Natural killer cell (primary cell): ENCODE measurements around the gene ACTR1B. TPM values are rescaled to one million over a fixed set of nuclear protein-coding genes. Genes with fewer than 3 reads are reported as not detected.

Experiments
- ATAC-seq, 3 donors: fragments of 150-1000 bp in 2 of 3; fragments of 200-7000 bp in 1 of 3; cut with Tn5 transposase; 1 replicate in 1 of 3; 2 replicates in 2 of 3; pipeline ENCODE4 v1.10.0; 2021; ENCODE audit warnings: mild to moderate bottlenecking in 2 of 3, moderate library complexity in 2 of 3
- DNase-seq, 2 donors: peaks; one replicate each; pipeline versions ENCODE4 v3.0.0 to v3.0.0-alpha.2; 2013 to 2021; ENCODE audit warnings: mixed read lengths in 1 of 2
- H3K27ac ChIP-seq: one replicate; pipeline ENCODE4 v1.5.1; 2013; ENCODE audit warnings: mild to moderate bottlenecking, low read length
- H3K27me3 ChIP-seq: one replicate; pipeline ENCODE4 v1.6.1; 2013; ENCODE audit warnings: low read length; ENCODE audit not compliant: control insufficient read depth, insufficient read depth
- H3K36me3 ChIP-seq: one replicate; pipeline ENCODE4 v1.6.1; 2013; ENCODE audit warnings: low read length; ENCODE audit not compliant: control insufficient read depth, insufficient read depth
- H3K4me1 ChIP-seq: one replicate; pipeline ENCODE4 v1.6.1; 2013; ENCODE audit warnings: low read length; ENCODE audit not compliant: control insufficient read depth, insufficient read depth
- H3K4me3 ChIP-seq: one replicate; pipeline ENCODE4 v1.5.1; 2013; ENCODE audit warnings: low read length
- H3K9me3 ChIP-seq: one replicate; pipeline ENCODE4 v1.6.1; 2013; ENCODE audit warnings: low read length; ENCODE audit not compliant: control insufficient read depth, insufficient read depth
- H3K27ac Mint-ChIP-seq, 2 donors: one replicate each; pipeline ENCODE4 v1.8.0; 2022; ENCODE audit warnings: mild to moderate bottlenecking in 2 of 2, mixed read lengths in 2 of 2, moderate library complexity in 1 of 2
- H3K27me3 Mint-ChIP-seq, 2 donors: one replicate each; pipeline ENCODE4 v1.8.0; 2022; ENCODE audit warnings: low read depth in 2 of 2, mixed read lengths in 2 of 2
- H3K36me3 Mint-ChIP-seq: one replicate; pipeline ENCODE4 v1.8.0; 2022; ENCODE audit warnings: mixed read lengths
- H3K4me1 Mint-ChIP-seq, 2 donors: one replicate each; pipeline ENCODE4 v1.8.0; 2022; ENCODE audit warnings: mixed read lengths in 2 of 2
- H3K4me3 Mint-ChIP-seq: one replicate; pipeline ENCODE4 v1.8.0; 2022; ENCODE audit warnings: mild to moderate bottlenecking, moderate library complexity, mixed read lengths
- H3K9me3 Mint-ChIP-seq, 2 donors: one replicate each; pipeline ENCODE4 v1.8.0; 2022; ENCODE audit warnings: mixed read lengths in 2 of 2
- WGBS: methylation state at CpG from one replicate; pipeline ENCODE4 v1.1.7; 2013; ENCODE audit warnings: missing lambda C conversion rate; ENCODE audit not compliant: insufficient coverage; 5-methylcytosine and 5-hydroxymethylcytosine counted together
- intact Hi-C: fragments of 100-400 bp; cut with micrococcal nuclease; formaldehyde crosslinking; loops from one replicate; pipeline ENCODE4 v1.14.2; 2022
- total RNA-seq, 4 donors: library from RNA; stranded (reverse); fragments of 120-200 nt in 1 of 4; gene quantifications; one replicate each; pipeline versions ENCODE4 v1.2.3 to v1.2.4, GENCODE V29; 2013 to 2022
- TF ChIP-seq, protein P1 (sequence below): fragments of 200-600 bp; IDR thresholded peaks from one replicate; pipeline ENCODE4 v1.8.0; 2022; ENCODE audit warnings: antibody characterized with exemption

The ACTR1B gene
- total RNA-seq, 3 donors from 2014 or later (not counting 1 experiment from before 2014, with no cell fraction given) = 71.6 to 81.1 (median 73.1) TPM

DNA sequence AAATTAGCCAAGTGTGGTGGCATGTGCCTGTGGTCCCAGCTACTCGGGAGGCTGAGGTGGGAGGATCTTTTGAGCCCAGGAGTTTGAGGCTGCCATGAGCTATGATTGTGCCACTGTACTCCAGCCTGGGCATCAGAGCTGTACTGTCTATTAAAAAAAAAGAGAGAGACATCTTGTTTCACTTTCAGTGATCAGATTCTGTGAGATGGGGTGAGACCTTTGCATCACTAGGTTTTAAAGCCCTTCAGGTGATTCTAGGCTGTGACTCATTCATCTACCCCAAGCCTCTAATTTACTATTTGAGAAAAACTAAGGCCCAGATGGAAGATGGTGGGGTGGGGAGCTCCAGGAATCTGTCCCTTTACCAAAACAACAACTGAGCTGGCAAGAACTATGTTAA lies 12.8 kb upstream of the ACTR1B start:
- 100% methylated on average over 1 of the region's 1 CpG for WGBS
- intact Hi-C loops = no loop called here

DNA sequence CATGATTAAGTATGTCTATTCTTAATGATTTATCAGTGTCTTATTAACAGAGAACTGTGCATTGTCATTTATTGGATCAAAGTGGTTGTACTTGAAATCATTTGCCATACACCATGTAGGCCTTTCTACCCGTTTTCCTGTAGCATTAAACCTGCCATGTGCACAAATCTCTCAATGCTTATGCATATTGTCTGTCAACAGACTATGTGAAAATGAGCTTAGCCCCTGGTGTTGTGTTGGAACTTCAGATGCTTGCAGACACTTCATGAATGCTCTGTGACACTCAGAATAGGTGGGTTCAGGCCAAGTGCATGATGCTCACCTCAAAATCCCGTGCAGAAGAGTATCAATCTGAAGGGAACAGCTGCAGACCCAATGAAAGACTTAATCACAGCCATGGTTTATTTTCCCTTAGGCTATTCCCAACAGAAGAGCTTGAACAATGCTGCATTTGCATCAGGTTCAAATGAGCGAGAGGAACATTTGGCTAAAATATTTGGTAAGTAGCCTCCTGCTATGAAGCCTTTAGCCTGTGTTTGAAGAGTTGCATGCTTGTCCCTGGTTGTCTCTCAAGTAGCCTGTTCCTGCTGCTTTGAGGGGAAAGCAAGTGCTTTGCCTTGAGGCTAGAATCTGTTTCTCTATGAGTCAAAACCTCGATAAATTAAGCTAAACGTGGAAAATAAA lies 11.7 kb upstream of the ACTR1B start:
- H3K27ac Mint-ChIP-seq = no peak overlapping the region
- H3K9me3 Mint-ChIP-seq = no peaks in the 10 kb centered on the region
- Histone ChIP-seq H3K27ac (no peak overlapping the region), H3K4me1 (no peaks in the 10 kb centered on the region), H3K27me3 (no peaks in the 10 kb centered on the region), H3K9me3 (no peaks in the 10 kb centered on the region), H3K4me3 (no peak overlapping the region), H3K36me3 (no peaks in the 10 kb centered on the region)
- intact Hi-C loops = no loop called here
- WGBS = 86% methylated on average over 5 of the region's 5 CpGs
- no peak for ATAC-seq
- TF ChIP-seq, protein P1, sequence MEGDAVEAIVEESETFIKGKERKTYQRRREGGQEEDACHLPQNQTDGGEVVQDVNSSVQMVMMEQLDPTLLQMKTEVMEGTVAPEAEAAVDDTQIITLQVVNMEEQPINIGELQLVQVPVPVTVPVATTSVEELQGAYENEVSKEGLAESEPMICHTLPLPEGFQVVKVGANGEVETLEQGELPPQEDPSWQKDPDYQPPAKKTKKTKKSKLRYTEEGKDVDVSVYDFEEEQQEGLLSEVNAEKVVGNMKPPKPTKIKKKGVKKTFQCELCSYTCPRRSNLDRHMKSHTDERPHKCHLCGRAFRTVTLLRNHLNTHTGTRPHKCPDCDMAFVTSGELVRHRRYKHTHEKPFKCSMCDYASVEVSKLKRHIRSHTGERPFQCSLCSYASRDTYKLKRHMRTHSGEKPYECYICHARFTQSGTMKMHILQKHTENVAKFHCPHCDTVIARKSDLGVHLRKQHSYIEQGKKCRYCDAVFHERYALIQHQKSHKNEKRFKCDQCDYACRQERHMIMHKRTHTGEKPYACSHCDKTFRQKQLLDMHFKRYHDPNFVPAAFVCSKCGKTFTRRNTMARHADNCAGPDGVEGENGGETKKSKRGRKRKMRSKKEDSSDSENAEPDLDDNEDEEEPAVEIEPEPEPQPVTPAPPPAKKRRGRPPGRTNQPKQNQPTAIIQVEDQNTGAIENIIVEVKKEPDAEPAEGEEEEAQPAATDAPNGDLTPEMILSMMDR = no peak
- H3K27me3 Mint-ChIP-seq = peaks cover 6 to 29% of the 10 kb centered on the region in 2 donors
- H3K4me1 Mint-ChIP-seq = no peaks in the 10 kb centered on the region
- H3K4me3 Mint-ChIP-seq = no peak overlapping the region
- H3K36me3 Mint-ChIP-seq = no peaks in the 10 kb centered on the region
- DNase-seq = no peak

More for the DNA sequence above, 12.8 kb upstream of the ACTR1B start:
- H3K27me3 ChIP-seq = no peaks in the 10 kb centered on the region
- no peak overlapping the region for H3K4me3 ChIP-seq
- H3K9me3 Mint-ChIP-seq = no peaks in the 10 kb centered on the region
- DNase-seq = no peak
- H3K27ac ChIP-seq = no peak overlapping the region
- peaks cover 6 to 29% of the 10 kb centered on the region in 2 donors for H3K27me3 Mint-ChIP-seq
- no peak overlapping the region for H3K27ac Mint-ChIP-seq
- H3K9me3 ChIP-seq = no peaks in the 10 kb centered on the region
- TF ChIP-seq, protein P1 = no peak
- H3K4me3 Mint-ChIP-seq = no peak overlapping the region
- no peaks in the 10 kb centered on the region for H3K36me3 ChIP-seq
- no peaks in the 10 kb centered on the region for H3K4me1 Mint-ChIP-seq
- no peaks in the 10 kb centered on the region for H3K36me3 Mint-ChIP-seq
- ATAC-seq = no peak
- H3K4me1 ChIP-seq = no peaks in the 10 kb centered on the region

DNA sequence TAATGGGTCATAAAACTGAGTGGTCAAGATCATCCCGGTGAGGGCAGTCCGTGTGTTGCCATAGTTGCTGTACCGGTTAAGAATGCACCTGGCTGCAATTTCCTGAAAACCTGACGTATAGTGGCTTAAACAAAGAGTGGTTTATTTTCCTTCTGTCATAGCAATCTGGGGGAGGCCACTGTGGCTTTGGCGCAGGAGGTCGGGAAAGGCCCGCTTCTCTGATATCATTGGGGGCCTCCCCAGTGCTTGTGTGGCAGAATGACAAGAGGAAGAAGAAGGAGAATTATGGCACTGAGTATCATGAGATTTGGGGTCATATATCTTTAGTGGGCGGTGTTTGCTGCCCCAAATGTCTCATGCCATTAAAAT lies 10.1 kb upstream of the ACTR1B start:
- Histone ChIP-seq H3K9me3 (no peaks in the 10 kb centered on the region), H3K4me3 (no peak overlapping the region), H3K27me3 (no peaks in the 10 kb centered on the region), H3K4me1 (no peaks in the 10 kb centered on the region), H3K27ac (no peak overlapping the region), H3K36me3 (no peaks in the 10 kb centered on the region)
- no peaks in the 10 kb centered on the region for H3K4me1 Mint-ChIP-seq
- peak in 1 of 3 donors; percentile 29 for ATAC-seq
- H3K36me3 Mint-ChIP-seq = no peaks in the 10 kb centered on the region
- no peak overlapping the region for H3K27ac Mint-ChIP-seq
- intact Hi-C loops = no loop called here
- H3K27me3 Mint-ChIP-seq = peaks cover 6 to 22% of the 10 kb centered on the region in 2 donors
- TF ChIP-seq, protein P1 = no peak
- no peak overlapping the region for H3K4me3 Mint-ChIP-seq
- 30% methylated on average over 8 of the region's 8 CpGs for WGBS
- DNase-seq = no peak
- H3K9me3 Mint-ChIP-seq = no peaks in the 10 kb centered on the region
